H9 (cell line): ENCODE results near the gene FAM20A. TPM values are rescaled to one million over a fixed set of nuclear protein-coding genes. Genes with fewer than 3 reads are reported as not detected.
A peak's percentile ranks its signal among the peaks of the same experiment; 100 is the strongest.

Experiments used
- DNase-seq: peaks from one replicate; pipeline ENCODE4 v3.0.0-alpha.2; 2017
- H2AFZ ChIP-seq: one replicate; pipeline ENCODE4 v1.6.1; 2013; ENCODE audit warnings: mild to moderate bottlenecking, low read length, control low read depth, moderate library complexity
- H2AK5ac ChIP-seq: 2 replicates; pipeline ENCODE4 v1.6.1; 2013; ENCODE audit warnings: low read length, control low read depth, mixed read lengths; ENCODE audit not compliant: insufficient read length
- H2BK120ac ChIP-seq: one replicate; pipeline ENCODE4 v1.6.1; 2013; ENCODE audit warnings: low read depth, mild to moderate bottlenecking, low read length, control low read depth, inconsistent platforms; ENCODE audit not compliant: poor library complexity, severe bottlenecking
- H2BK12ac ChIP-seq: 2 replicates; pipeline ENCODE4 v1.6.1; 2013; ENCODE audit warnings: low read length, control low read depth, mixed read lengths, low read depth; ENCODE audit not compliant: insufficient read length
- H2BK15ac ChIP-seq: 2 replicates; pipeline ENCODE4 v1.6.1; 2013; ENCODE audit warnings: low read depth, low read length, control low read depth
- H2BK20ac ChIP-seq: one replicate; pipeline ENCODE4 v1.6.1; 2013; ENCODE audit warnings: low read depth, mild to moderate bottlenecking, low read length, control low read depth, inconsistent platforms; ENCODE audit not compliant: poor library complexity, severe bottlenecking
- H2BK5ac ChIP-seq: 2 replicates; pipeline ENCODE4 v1.6.1; 2013; ENCODE audit warnings: low read length, control low read depth, mixed read lengths; ENCODE audit not compliant: insufficient read length
- H3K14ac ChIP-seq: 2 replicates; pipeline ENCODE4 v1.6.1; 2013; ENCODE audit warnings: low read length, control low read depth; ENCODE audit not compliant: insufficient read depth
- H3K18ac ChIP-seq: 2 replicates; pipeline ENCODE4 v1.6.1; 2013; ENCODE audit warnings: low read depth, mild to moderate bottlenecking, mixed read lengths, low read length, control low read depth; ENCODE audit not compliant: insufficient read length
- H3K23ac ChIP-seq: 2 replicates; pipeline ENCODE4 v1.6.1; 2013; ENCODE audit warnings: low read length, control low read depth, mixed read lengths, low read depth; ENCODE audit not compliant: insufficient read length
- H3K23me2 ChIP-seq: 2 replicates; pipeline ENCODE4 v1.6.1; 2013; ENCODE audit warnings: low read depth, mild to moderate bottlenecking, mixed read lengths, low read length, control low read depth; ENCODE audit not compliant: insufficient read length, poor library complexity, severe bottlenecking
- H3K27ac ChIP-seq: 2 replicates; pipeline ENCODE4 v1.5.1; 2013; ENCODE audit warnings: low read length, control low read depth, mixed read lengths, low read depth; ENCODE audit not compliant: insufficient read length
- H3K27me3 ChIP-seq: 2 replicates; pipeline ENCODE4 v1.6.1; 2013; ENCODE audit warnings: low read length, control low read depth, inconsistent platforms; ENCODE audit not compliant: insufficient read depth
- H3K4ac ChIP-seq: 2 replicates; pipeline ENCODE4 v1.6.1; 2013; ENCODE audit warnings: low read depth, mild to moderate bottlenecking, control low read depth, inconsistent platforms, low read length, moderate library complexity
- H3K4me1 ChIP-seq: 2 replicates; pipeline ENCODE4 v1.6.1; 2013; ENCODE audit warnings: low read length, control low read depth, inconsistent platforms; ENCODE audit not compliant: insufficient read depth
- H3K4me2 ChIP-seq: 2 replicates; pipeline ENCODE4 v1.6.1; 2013; ENCODE audit warnings: low read length, control low read depth, mixed read lengths; ENCODE audit not compliant: insufficient read length, insufficient read depth
- H3K56ac ChIP-seq: 2 replicates; pipeline ENCODE4 v1.6.1; 2013; ENCODE audit warnings: low read depth, mild to moderate bottlenecking, mixed read lengths, low read length, control low read depth; ENCODE audit not compliant: insufficient read length
- H3K79me1 ChIP-seq: 2 replicates; pipeline ENCODE4 v1.6.1; 2013; ENCODE audit warnings: low read depth, mild to moderate bottlenecking, moderate library complexity, low read length, control low read depth, inconsistent platforms; ENCODE audit not compliant: insufficient read depth, poor library complexity, severe bottlenecking
- H3K79me2 ChIP-seq: 2 replicates; pipeline ENCODE4 v1.6.1; 2013; ENCODE audit warnings: low read length, control low read depth, inconsistent platforms; ENCODE audit not compliant: insufficient read depth
- H3K9ac ChIP-seq: 2 replicates; pipeline ENCODE4 v1.6.1; 2013; ENCODE audit warnings: low read length, control low read depth, mixed read lengths; ENCODE audit not compliant: insufficient read length; ENCODE audit errors: extremely low read depth
- H3K9me3 ChIP-seq: one replicate; pipeline ENCODE4 v1.6.1; 2013; ENCODE audit warnings: low read depth, low read length, inconsistent platforms; ENCODE audit not compliant: control insufficient read depth
- H3T11ph ChIP-seq: one replicate; pipeline ENCODE4 v1.6.1; 2013; ENCODE audit warnings: mild to moderate bottlenecking, low read length, control low read depth, inconsistent platforms
- H4K20me1 ChIP-seq: one replicate; pipeline ENCODE4 v1.6.1; 2013; ENCODE audit not compliant: control insufficient read depth, insufficient read length, insufficient read depth
- H4K5ac ChIP-seq: 2 replicates; pipeline ENCODE4 v1.6.1; 2013; ENCODE audit warnings: low read depth, mild to moderate bottlenecking, mixed read lengths, low read length, control low read depth; ENCODE audit not compliant: insufficient read length
- H4K8ac ChIP-seq: replicated peaks from 2 replicates; pipeline ENCODE4 v1.6.1; 2013; ENCODE audit warnings: low read length, control low read depth, mixed read lengths, low read depth; ENCODE audit not compliant: insufficient read length
- H4K91ac ChIP-seq: 2 replicates; pipeline ENCODE4 v1.6.1; 2013; ENCODE audit warnings: low read depth, mild to moderate bottlenecking, moderate library complexity, mixed read lengths, low read length, control low read depth; ENCODE audit not compliant: insufficient read length
- H3K27ac Mint-ChIP-seq, 3 experiments: 2 replicates in 2 of 3; 3 replicates in 1 of 3; pipeline ENCODE4 v1.8.0; 2020 to 2021; ENCODE audit warnings: mixed read lengths in 3 of 3, mild to moderate bottlenecking in 1 of 3, moderate library complexity in 1 of 3
- H3K27me3 Mint-ChIP-seq: 2 replicates; pipeline ENCODE4 v1.8.0; 2021; ENCODE audit warnings: low read depth, mild to moderate bottlenecking, moderate library complexity, mixed read lengths
- H3K36me3 Mint-ChIP-seq, 3 experiments: 2 replicates in 2 of 3; 3 replicates in 1 of 3; pipeline ENCODE4 v1.8.0; 2020 to 2021; ENCODE audit warnings: low read depth in 3 of 3, mixed read lengths in 3 of 3; ENCODE audit not compliant: insufficient read depth in 1 of 3
- H3K4me1 Mint-ChIP-seq, 2 experiments: 2 replicates each; pipeline ENCODE4 v1.8.0; 2020; ENCODE audit warnings: mixed read lengths in 2 of 2
- H3K4me3 Mint-ChIP-seq, 2 experiments: 2 replicates in 1 of 2; 3 replicates in 1 of 2; pipeline ENCODE4 v1.8.0; 2020 to 2021; ENCODE audit warnings: mild to moderate bottlenecking in 2 of 2, mixed read lengths in 2 of 2, moderate library complexity in 1 of 2
- H3K9me3 Mint-ChIP-seq, 2 experiments: 2 replicates in 1 of 2; 3 replicates in 1 of 2; pipeline ENCODE4 v1.8.0; 2020; ENCODE audit warnings: mild to moderate bottlenecking in 2 of 2, mixed read lengths in 2 of 2, moderate library complexity in 1 of 2
- CTCF ChIP-seq: fragments of 200-600 bp; sonication (generic); conservative IDR thresholded peaks from 3 replicates; pipeline ENCODE4 v1.8.0; 2021; ENCODE audit warnings: antibody characterized with exemption, mild to moderate bottlenecking
- total RNA-seq: library from RNA; stranded (reverse); gene quantifications from 2 replicates; pipeline ENCODE4 v1.2.1, GENCODE V29; 2021

FAM20A gene
- total RNA-seq, 1 experiment from 2014 or later = 34.4 TPM

- Histone ChIP-seq H2AFZ (no peak overlapping the region), H3K18ac (no peak overlapping the region), H3K4me1 (no peaks in the 10 kb centered on the region), H2BK20ac (no peak overlapping the region), H4K8ac (no peak overlapping the region), H3T11ph (no peak overlapping the region), H3K4me2 (no peak overlapping the region), H4K20me1 (no peaks in the 10 kb centered on the region), H3K14ac (no peak overlapping the region), H2BK5ac (no peak overlapping the region), H3K23ac (no peak overlapping the region), H3K79me2 (peaks cover 1% of the 10 kb centered on the region; the same call in 1 of the 2 replicates), H2BK15ac (no peak overlapping the region), H4K5ac (no peak overlapping the region), H3K27me3 (no peaks in the 10 kb centered on the region), H2BK120ac (no peak overlapping the region), H2AK5ac (no peak overlapping the region), H3K27ac (no peak overlapping the region), H3K9me3 (peaks cover 10% of the 10 kb centered on the region), H3K79me1 (peaks cover 7% of the 10 kb centered on the region), H3K9ac (no peak overlapping the region), H2BK12ac (no peak overlapping the region), H3K4ac (no peak overlapping the region), H3K56ac (no peak overlapping the region), H3K23me2 (no peaks in the 10 kb centered on the region), H4K91ac (no peak overlapping the region)
- H3K27me3 Mint-ChIP-seq = 0 out of 2 replicates have a peak, but pooled peaks cover 2% of the 10 kb centered on the region
- H3K4me1 Mint-ChIP-seq = peaks cover 11 to 14% of the 10 kb centered on the region in 2 experiments
- DNase-seq = no peak
- H3K9me3 Mint-ChIP-seq = peaks cover 10 to 11% of the 10 kb centered on the region in 2 experiments; a peak in 4 of 5 replicates
- peaks cover 49 to 80% (median 79%) of the 10 kb centered on the region in 3 experiments for H3K36me3 Mint-ChIP-seq
- H3K4me3 Mint-ChIP-seq = no peak overlapping the region
- H3K27ac Mint-ChIP-seq = peak overlapping the region in 2 of 3 experiments; percentile 32 to 87; a peak in 3 of 7 replicates
- no peak for TF ChIP-seq CTCF
These were observed 78.9 kb downstream of the FAM20A start for GRCh38 chr17:68522266-68522665.
